ENCODE measurements around the gene CBY2. TPM values are rescaled to one million over a fixed set of nuclear protein-coding genes. Genes with fewer than 3 reads are reported as not detected.

CBY2 gene
- total and polyA plus RNA-seq, 2 of the 4 experiments (the other 2 are of a cell fraction), result not detected

GRCh38 chr13:45681113-45681512 is 21.0 kb upstream of the CBY2 start:
- Histone ChIP-seq H4K20me1 (ENCODE audit: insufficient read depth, low read length) (no peaks in the 10 kb centered on the region), H3K56ac (ENCODE audit: extremely low read depth, insufficient read depth, low read length) (no peak overlapping the region), H2AK9ac (replicated peaks; ENCODE audit: low read depth, low read length, poor library complexity) (no peak overlapping the region), H3K4me3 (ENCODE audit: insufficient read depth, low read depth, low read length) (no peak overlapping the region), H3K27ac (ENCODE audit: insufficient read depth, low read length) (no peak overlapping the region), H2BK15ac (ENCODE audit: low read depth, low read length) (no peak overlapping the region), H4K8ac (ENCODE audit: low read depth in 2 of 2, low read length in 2 of 2) (no peak overlapping the region), H2BK5ac (ENCODE audit: low read depth, low read length, poor library complexity, severe bottlenecking) (no peak overlapping the region), H3K79me1 (ENCODE audit: low read depth in 1 of 2, low read length in 2 of 2) (no peaks in the 10 kb centered on the region), H4K91ac (ENCODE audit: insufficient read depth, low read depth, low read length) (no peak overlapping the region), H2BK20ac (ENCODE audit: low read depth, low read length) (no peak overlapping the region), H3K18ac (ENCODE audit: low read depth, low read length) (no peak overlapping the region), H3K4ac (ENCODE audit: low read depth, low read length) (no peak overlapping the region), H2AK5ac (ENCODE audit: low read depth, low read length) (no peak overlapping the region), H3K9me3 (ENCODE audit: control insufficient read depth, insufficient read depth, low read length) (no peaks in the 10 kb centered on the region), H3K36me3 (ENCODE audit: control insufficient read depth, insufficient read depth, low read length) (no peaks in the 10 kb centered on the region), H3K23ac (ENCODE audit: low read depth, low read length) (no peak overlapping the region), H2AFZ (replicated peaks; ENCODE audit: low read length, poor library complexity) (no peak overlapping the region), H2BK120ac (ENCODE audit: low read depth, low read length) (no peak overlapping the region), H3K14ac (replicated peaks; ENCODE audit: low read depth, low read length) (no peak overlapping the region), H3K4me1 (ENCODE audit: control insufficient read depth, insufficient read depth, low read length) (no peaks in the 10 kb centered on the region), H3K27me3 (ENCODE audit: control insufficient read depth, insufficient read depth, low read length) (peaks cover 4% of the 10 kb centered on the region), H4K5ac (ENCODE audit: low read depth, low read length) (no peak overlapping the region), H3K9me1 (ENCODE audit: insufficient read depth, low read length) (no peaks in the 10 kb centered on the region), H3K9ac (ENCODE audit: low read depth, low read length) (no peak overlapping the region), H3K4me2 (ENCODE audit: low read depth, low read length) (no peak overlapping the region)
- dilution Hi-C loops (cut with HindIII; ENCODE audit: low sequenced_read_pairs, unreplicated experiment), result no loop called here
- no CpG with 5 or more reads among the region's 6 CpGs for WGBS, 2 experiments (ENCODE audit: extremely low coverage in 2 of 2, insufficient read length in 1 of 2)
- ChIA-PET POLR2A (ENCODE audit: unreplicated experiment) (interaction anchor here (0.8 kb wide), 1 partner anchor 153 kb away, joined by 4 read pairs; no protein-coding TSS in a partner anchor), CTCF (no interaction called here)
- no TSS peak for BruUV-seq (replicated peaks)
- DNase-seq, result no peak
- no peak for ATAC-seq (ENCODE audit: low read depth)
- in situ Hi-C loops (cut with MboI; ENCODE audit: low sequenced_read_pairs), result no loop called here
- TF ChIP-seq CHD1 (IDR thresholded peaks at IDR 0.05; ENCODE audit: low read depth, low read length) (no peak), POLR2A (IDR thresholded peaks at IDR 0.05; ENCODE audit: low read depth, low read length) (no peak), USF2 (IDR thresholded peaks at IDR 0.05; ENCODE audit: low read depth, low read length) (no peak), RCOR1 (IDR thresholded peaks at IDR 0.05; ENCODE audit: insufficient replicate concordance, low read length) (no peak)
- intact Hi-C loops (cut with micrococcal nuclease), result no loop called here

Data from IMR-90 (cell line).